Stimulated activated CD4-positive, alpha-beta T cell treated with anti-CD3 and anti-CD28 coated beads, Interleukin-1b, Interleukin-23, amount 100 ng/mL, for 4 hours (primary cell): ENCODE measurements around the gene CDKAL1.
"Not testable (repeated sequence)": the region's sequence is repeated elsewhere in the genome, so short reads cannot be mapped to it uniquely, and the experiment has no call there.

ENCODE experiments used
- DNase-seq, 2 donors: peaks; one replicate each; pipeline ENCODE4 v3.0.0-alpha.2; 2020; ENCODE audit warnings: low read depth in 2 of 2

CDKAL1 gene

DNA sequence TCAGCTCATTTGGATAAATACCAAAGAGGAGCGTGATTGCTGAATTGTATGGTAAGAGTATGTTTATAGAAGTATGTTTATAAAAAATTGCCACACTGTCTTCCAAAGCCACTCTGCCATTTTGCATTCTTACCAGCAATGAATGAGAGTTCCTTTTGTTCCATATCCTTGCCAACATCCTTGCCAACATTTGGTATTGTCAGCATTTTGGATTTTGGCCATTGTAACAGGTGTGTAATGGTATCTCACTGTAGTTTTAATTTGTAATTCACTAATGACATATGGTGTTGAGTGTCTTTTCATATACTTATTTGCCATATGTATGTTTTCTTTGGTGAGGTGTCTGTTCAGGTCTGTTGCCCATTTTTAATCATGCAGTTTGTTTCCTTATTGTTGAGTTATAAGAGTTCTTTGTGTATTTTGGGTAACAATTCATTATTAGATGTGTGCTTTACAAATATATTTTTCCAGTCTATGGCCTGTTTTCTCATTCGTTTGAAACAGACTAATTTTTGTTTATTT lies 539.1 kb downstream of the CDKAL1 start:
- no peak for DNase-seq

DNA sequence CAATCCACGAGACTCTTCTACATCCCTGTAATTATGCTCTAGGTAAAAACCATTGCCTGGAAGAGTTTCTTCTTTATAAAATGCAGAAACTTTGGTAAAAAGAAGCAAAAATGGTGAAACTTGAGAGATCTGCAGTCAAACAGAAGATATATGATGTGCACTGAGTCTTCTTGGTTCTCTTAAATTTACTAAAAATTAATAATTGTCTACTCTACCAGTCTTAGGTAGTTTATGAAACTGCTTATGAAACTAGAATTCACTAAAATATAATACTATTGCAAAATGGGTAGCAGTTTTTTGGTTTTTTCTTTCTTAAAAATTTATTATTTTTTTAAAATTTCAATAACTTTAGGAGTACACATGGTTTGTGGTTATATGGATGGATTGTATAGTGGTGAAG lies 540.2 kb downstream of the CDKAL1 start:
- DNase-seq: no peak

GRCh38 chr6:21075986-21076385 lies 541.7 kb downstream of the CDKAL1 start:
- no peak for DNase-seq

DNA sequence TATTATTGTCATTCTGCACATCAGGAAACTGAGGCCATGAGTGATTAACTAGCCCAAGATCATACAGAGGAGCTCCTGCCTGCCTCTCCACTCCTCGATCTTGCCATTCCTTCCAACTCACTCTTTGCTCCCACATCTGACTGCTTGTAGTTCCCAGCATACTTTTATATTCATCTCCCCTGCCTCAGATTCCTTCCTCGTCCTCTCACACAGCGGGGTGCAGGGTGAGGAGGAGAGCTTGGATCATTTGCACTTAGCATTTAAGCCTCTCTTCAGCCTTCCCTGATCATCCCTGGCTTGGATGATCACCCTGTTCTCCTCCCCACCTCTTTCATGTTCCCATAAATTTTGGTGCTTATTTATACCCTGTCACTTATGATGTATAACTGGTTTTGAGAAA lies 544.2 kb downstream of the CDKAL1 start:
- no peak for DNase-seq

DNA sequence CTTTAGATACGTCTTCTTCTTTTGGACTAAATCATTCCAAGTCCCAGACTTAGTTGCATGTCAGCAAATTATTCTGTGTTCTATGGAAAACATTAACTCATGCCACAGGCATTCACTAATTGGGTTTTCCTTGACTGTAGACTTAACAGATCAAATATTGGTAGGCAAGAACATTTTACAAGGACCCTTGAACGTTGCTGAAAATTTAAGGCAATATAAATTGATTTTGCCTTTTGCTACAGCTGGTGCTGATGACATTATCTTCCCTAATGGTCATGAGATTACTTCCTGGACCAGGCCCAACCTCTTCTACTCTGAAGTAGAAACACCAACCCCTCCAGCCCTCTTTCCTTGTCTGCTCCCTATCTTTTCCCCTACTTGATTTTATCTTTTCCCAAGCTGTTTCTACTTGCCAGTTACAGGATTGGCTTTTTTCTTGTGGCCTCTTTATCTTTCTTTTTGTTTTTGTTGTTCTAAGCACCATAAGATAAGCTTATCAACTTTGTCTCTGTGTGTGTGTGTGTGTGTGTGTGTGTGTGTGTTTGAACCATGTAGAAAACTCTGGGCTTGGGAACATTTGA lies 545.3 kb downstream of the CDKAL1 start:
- no peak for DNase-seq

- DNase-seq: no peak
Measured at GRCh38 chr6:21080221-21080620, 546.0 kb downstream of the CDKAL1 start.

- no peak for DNase-seq
Measured at GRCh38 chr6:21082091-21082490, 547.8 kb downstream of the CDKAL1 start.

DNA sequence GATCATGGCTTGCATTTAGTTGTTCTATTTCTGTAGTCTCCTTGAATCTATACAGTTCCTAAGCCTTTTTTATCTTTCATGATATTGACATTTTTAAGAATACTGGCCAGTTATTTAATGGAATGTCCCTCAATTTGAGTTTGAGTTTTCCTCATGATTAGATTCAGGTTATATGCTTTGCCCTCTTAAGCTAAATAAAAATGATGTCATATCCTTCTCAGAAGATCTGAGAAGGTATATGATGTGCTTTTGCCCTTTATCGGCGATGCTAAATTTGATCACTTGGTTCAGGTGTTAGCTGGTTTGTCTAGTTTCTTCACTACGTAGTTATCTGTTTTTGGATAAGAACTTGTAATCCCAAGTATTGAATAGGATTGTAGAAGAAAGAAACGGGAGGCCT lies 549.5 kb downstream of the CDKAL1 start:
- no peak for DNase-seq

DNA sequence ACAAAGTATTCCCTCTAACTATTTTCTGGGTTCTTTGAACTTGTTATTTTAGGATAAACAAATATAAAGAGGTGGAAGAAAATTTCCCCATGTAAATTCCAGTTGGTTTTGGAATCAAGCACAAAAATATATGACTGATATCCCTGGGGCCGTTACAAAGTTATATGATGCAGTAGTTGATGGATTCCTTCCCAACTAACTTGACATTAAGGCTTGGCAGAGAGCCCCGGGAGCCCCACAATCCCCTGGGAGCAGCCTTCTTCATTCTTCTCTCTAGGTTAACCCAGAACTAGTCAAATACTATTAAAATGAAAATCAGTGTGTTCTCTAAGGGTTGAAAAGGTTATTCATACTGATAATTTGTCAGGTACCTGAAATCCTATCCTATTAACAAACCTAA lies 550.4 kb downstream of the CDKAL1 start:
- no peak for DNase-seq

GRCh38 chr6:21085211-21085610 lies 551.0 kb downstream of the CDKAL1 start:
- DNase-seq: no peak

DNA sequence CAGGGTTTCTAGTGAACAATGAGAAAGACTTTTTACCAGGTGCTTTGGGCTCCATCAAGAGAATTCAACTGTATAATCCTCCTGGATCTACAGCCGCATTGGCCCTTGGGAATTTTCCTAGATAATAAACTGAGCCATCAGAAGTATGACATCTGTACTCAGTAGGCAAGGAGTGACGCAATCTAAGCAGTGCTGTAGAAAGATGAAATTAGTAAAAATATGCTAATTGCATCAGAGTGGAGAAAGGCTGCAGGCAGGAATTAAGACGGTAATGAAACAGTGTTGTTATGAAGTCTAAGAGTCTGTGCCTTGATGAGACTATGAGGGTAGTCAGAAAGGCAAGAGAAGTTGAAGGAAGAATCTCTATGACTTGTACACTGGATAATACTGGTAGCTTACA lies 551.4 kb downstream of the CDKAL1 start:
- DNase-seq: no peak

- DNase-seq: no peak
Measured at GRCh38 chr6:21087188-21087587, 552.9 kb downstream of the CDKAL1 start.

GRCh38 chr6:21091411-21091810 lies 557.2 kb downstream of the CDKAL1 start:
- DNase-seq: no peak

DNA sequence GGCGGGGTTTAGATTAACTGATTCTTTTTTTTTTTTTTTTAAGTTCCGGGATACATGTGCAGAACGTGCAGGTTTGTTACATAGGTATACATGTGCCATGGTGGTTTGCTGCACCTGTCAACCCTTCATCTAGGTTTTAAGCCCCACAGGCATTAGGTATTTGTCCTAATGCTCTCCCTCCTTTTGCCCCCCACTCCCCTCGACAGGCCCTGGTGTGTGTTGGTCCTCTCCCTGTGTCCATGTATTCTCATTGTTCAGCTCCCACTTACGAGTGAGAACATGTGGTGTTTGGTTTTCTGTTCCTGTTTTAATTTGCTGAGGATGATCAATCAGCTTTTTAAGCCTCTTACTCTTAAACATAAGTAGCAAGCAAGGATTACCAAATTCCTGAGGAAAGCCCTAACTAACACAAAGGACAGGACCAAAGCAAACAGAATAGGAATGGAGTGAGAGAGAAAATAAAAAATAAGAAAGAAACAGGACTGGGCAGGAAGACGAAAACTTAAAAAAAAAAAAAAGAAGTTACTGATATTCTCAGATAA lies 558.0 kb downstream of the CDKAL1 start:
- not testable (repeated sequence) for DNase-seq

DNA sequence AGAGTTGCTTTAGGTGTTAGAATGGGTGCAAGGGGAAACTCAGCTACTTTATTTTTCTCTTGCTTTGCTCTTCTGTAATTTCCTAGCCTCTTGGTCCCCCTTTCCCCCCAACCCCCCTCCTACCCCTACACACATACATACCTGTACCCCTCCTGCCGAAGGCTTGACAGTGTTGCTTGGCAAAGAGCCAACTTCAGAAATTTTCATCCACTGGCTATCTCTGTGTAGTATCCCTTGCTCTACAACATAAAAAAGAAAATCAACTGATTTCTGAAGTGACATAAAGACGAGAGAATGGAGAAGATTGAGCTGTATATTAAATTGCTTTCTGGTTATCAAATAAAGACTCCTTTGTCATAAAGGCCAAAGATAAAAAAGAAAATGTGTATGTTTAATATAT lies 561.2 kb downstream of the CDKAL1 start:
- DNase-seq: no peak

- DNase-seq: no peak
Measured at GRCh38 chr6:21098134-21098533, 563.9 kb downstream of the CDKAL1 start.

- DNase-seq: no peak
Measured at GRCh38 chr6:21098744-21099143, 564.5 kb downstream of the CDKAL1 start.

DNA sequence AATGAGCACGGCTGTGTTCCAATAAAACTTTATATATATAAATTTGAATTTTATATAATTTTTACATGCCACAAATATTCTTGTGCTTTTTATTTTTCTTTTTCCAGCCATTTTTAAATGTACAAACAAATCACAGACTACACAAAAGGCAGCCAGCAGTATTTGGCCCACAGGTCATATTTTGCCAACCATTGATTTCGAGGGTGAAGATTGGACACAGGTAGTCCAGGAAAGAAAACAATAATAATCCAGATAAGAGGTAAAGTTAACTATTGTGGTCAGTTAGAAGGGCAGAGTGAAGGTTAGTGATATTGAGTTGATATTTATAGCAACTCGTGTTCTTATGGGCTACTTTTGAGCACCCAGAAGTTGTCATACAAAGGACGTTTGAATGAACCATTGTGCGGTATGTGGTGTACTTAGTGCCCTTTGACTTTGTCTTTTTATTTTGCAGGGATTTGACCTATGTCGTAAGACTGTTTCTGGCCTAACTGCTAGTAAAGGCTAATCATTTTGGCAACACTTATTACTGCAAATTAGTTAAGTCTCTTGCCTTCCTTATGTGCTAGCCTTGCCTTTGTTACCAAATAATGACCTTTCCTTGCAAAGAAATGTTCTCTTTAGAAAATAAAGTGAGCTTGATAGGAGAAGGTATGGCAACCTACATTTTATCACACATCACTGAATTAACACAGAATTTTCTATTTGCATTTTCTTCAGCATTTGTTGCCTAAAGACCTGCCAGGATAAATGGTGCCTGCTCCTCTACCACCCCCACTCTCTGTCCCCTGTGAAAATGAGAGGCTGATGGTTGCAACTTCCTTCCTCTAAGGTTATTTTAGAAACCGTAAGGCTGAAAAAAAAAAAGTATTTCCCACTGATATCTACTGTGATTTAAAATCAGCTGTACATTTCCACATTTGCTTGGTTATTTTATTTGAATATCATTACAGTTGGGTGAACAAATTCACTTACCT lies 565.4 kb downstream of the CDKAL1 start:
- no peak for DNase-seq

DNA sequence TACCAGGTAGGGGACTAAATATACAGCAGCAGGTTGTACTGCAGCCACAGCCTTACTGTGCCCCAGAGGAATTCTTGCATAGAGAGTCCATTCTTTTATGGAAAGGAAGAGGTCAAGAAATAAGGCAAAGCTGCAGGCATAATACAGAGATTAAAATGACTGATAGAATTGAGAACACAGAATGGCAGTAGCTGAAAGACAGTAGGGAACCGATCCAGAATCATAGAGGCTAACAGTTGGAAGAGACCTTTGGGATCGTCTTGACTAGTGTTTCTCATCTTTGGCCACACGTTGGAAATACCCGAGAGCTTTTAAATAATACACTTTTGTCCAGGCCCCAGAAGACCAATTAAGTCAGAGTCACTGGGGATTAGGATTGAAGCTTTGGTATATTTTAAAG lies 566.7 kb downstream of the CDKAL1 start:
- no peak for DNase-seq

- DNase-seq: no peak
Measured at GRCh38 chr6:21101694-21102093, 567.4 kb downstream of the CDKAL1 start.

DNA sequence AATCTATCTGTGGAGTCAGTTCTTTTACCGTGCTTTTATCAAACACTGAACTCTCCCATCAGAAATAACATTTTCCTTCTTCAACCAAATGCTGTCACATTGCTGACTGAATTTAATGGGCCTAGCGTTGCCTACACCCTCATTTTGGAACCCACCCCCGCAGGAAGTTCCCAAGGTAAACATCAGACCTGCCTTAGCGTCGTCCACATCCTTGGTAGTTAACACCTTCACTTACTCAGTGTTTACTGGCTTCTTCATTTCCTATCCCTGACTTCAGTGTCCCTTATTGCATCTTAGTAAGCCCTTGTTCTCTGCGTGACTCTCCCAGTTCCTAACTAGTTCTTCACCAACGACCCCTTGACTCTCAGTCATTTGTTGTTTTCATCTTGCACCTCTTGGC lies 567.9 kb downstream of the CDKAL1 start:
- no peak for DNase-seq

DNA sequence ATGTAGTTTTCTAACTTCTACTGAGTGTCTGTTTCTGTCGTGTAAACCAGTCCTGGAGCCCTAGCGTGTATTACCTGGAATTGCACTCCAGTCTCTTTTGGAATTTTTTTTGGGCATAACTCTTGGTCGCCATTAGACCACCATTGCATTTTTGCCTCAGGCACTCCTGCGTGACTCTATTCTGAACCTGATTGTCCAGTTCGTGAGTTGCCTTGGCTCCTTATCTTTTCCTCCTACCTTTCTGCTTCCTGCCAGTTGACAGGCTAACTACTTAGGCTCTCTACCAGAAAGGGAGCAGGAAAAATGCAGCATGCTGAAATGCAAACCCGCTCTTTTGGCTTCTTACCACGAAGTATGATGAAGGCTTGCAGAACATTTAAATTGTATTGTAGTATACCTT lies 568.4 kb downstream of the CDKAL1 start:
- DNase-seq: no peak
